ENCODE data around the gene TIE1.

Gene TIE1

GRCh38 chr1:43338001-43338400 is 37.2 kb downstream of the TIE1 start:
- Histone ChIP-seq H3K27ac (ENCODE audit: insufficient read depth in 1 of 2, low read depth in 1 of 2, low read length in 2 of 2, poor library complexity in 1 of 2, severe bottlenecking in 2 of 2) (peak overlapping the region; percentile 43 to 72), H3K4me1 (ENCODE audit: control extremely low read depth in 1 of 4, control insufficient read depth in 4 of 4, insufficient read depth in 4 of 4, low read length in 3 of 4) (peaks cover 3 to 49% (median 29%) of the 10 kb centered on the region in 4 experiments), H3K27me3 (replicated peaks in 2 of 5; ENCODE audit: control insufficient read depth in 4 of 5, insufficient read depth in 5 of 5, low read length in 4 of 5) (no peaks in the 10 kb centered on the region), H3K4me3 (ENCODE audit: control insufficient read depth in 1 of 7, extremely low read depth in 1 of 7, insufficient read depth in 4 of 7, low read depth in 2 of 7, low read length in 6 of 7) (peak overlapping the region; percentile 4 to 88 (median 64)), H3K36me3 (ENCODE audit: control insufficient read depth in 4 of 4, insufficient read depth in 4 of 4, low read length in 3 of 4) (peaks cover 0 to 25% (median 12%) of the 10 kb centered on the region in 4 experiments), H3K9me3 (ENCODE audit: control extremely low read depth in 1 of 5, control insufficient read depth in 4 of 5, insufficient read depth in 2 of 5, low read depth in 1 of 5, low read length in 4 of 5) (no peaks in the 10 kb centered on the region)
- CTCF ChIA-PET: interaction anchor here (1.1 to 1.8 kb wide), 2 partner anchors 26 to 99 kb away, joined by 4 to 7 read pairs; no protein-coding TSS in a partner anchor
- WGBS (ENCODE audit: insufficient coverage): 0% methylated on average over 1 of the region's 5 CpGs
- no peak for DNase-seq
- POLR2A ChIA-PET: no interaction called here

- Histone ChIP-seq H3K36me3 (ENCODE audit: control insufficient read depth in 4 of 4, insufficient read depth in 4 of 4, low read length in 3 of 4) (peaks cover 0 to 34% (median 15%) of the 10 kb centered on the region in 4 experiments), H3K27me3 (replicated peaks in 2 of 5; ENCODE audit: control insufficient read depth in 4 of 5, insufficient read depth in 5 of 5, low read length in 4 of 5) (no peaks in the 10 kb centered on the region), H3K9me3 (ENCODE audit: control extremely low read depth in 1 of 5, control insufficient read depth in 4 of 5, insufficient read depth in 2 of 5, low read depth in 1 of 5, low read length in 4 of 5) (no peaks in the 10 kb centered on the region), H3K4me1 (ENCODE audit: control extremely low read depth in 1 of 4, control insufficient read depth in 4 of 4, insufficient read depth in 4 of 4, low read length in 3 of 4) (peaks cover 3 to 45% (median 26%) of the 10 kb centered on the region in 4 experiments), H3K27ac (ENCODE audit: insufficient read depth in 1 of 2, low read depth in 1 of 2, low read length in 2 of 2, poor library complexity in 1 of 2, severe bottlenecking in 2 of 2) (no peak overlapping the region), H3K4me3 (ENCODE audit: control insufficient read depth in 1 of 7, extremely low read depth in 1 of 7, insufficient read depth in 4 of 7, low read depth in 2 of 7, low read length in 6 of 7) (no peak overlapping the region)
- ChIA-PET POLR2A (no interaction called here), CTCF (interaction anchor here (1.3 to 1.7 kb wide), 3 partner anchors 11 to 100 kb away, joined by 4 to 8 read pairs (median 5); partner anchors contain the start of gene CDC20)
- 97% methylated on average over 5 of the region's 6 CpGs for WGBS (ENCODE audit: insufficient coverage)
- no peak for DNase-seq
Observed at GRCh38 chr1:43339584-43340232, 38.9 kb downstream of the TIE1 start.

GRCh38 chr1:43340559-43340958 is 39.8 kb downstream of the TIE1 start:
- H3K9me3 ChIP-seq (ENCODE audit: control extremely low read depth in 1 of 5, control insufficient read depth in 4 of 5, insufficient read depth in 2 of 5, low read depth in 1 of 5, low read length in 4 of 5): no peaks in the 10 kb centered on the region
- POLR2A ChIA-PET: no interaction called here

GRCh38 chr1:43344267-43344850 is 43.6 kb downstream of the TIE1 start:
- no peak overlapping the region for H3K4me3 ChIP-seq (ENCODE audit: control insufficient read depth in 1 of 7, extremely low read depth in 1 of 7, insufficient read depth in 4 of 7, low read depth in 2 of 7, low read length in 6 of 7)

More at GRCh38 chr1:43340559-43340958, 39.8 kb downstream of the TIE1 start:
- Histone ChIP-seq H3K27ac (ENCODE audit: insufficient read depth in 1 of 2, low read depth in 1 of 2, low read length in 2 of 2, poor library complexity in 1 of 2, severe bottlenecking in 2 of 2) (no peak overlapping the region), H3K4me3 (ENCODE audit: control insufficient read depth in 1 of 7, extremely low read depth in 1 of 7, insufficient read depth in 4 of 7, low read depth in 2 of 7, low read length in 6 of 7) (no peak overlapping the region), H3K4me1 (ENCODE audit: control extremely low read depth in 1 of 4, control insufficient read depth in 4 of 4, insufficient read depth in 4 of 4, low read length in 3 of 4) (peaks cover 3 to 44% (median 28%) of the 10 kb centered on the region in 4 experiments), H3K27me3 (replicated peaks in 2 of 5; ENCODE audit: control insufficient read depth in 4 of 5, insufficient read depth in 5 of 5, low read length in 4 of 5) (no peaks in the 10 kb centered on the region), H3K36me3 (ENCODE audit: control insufficient read depth in 4 of 4, insufficient read depth in 4 of 4, low read length in 3 of 4) (peaks cover 0 to 34% (median 16%) of the 10 kb centered on the region in 4 experiments)
- CTCF ChIA-PET: interaction anchor here (1.7 kb wide), 1 partner anchor 101 kb away, joined by 8 read pairs; no protein-coding TSS in a partner anchor
- no peak for DNase-seq
- WGBS (ENCODE audit: insufficient coverage): 100% methylated on average over 1 of the region's 1 CpG

GRCh38 chr1:43345120-43345519 is 44.3 kb downstream of the TIE1 start:
- CTCF ChIA-PET: no interaction called here
- H3K9me3 ChIP-seq (ENCODE audit: control extremely low read depth in 1 of 5, control insufficient read depth in 4 of 5, insufficient read depth in 2 of 5, low read depth in 1 of 5, low read length in 4 of 5): no peaks in the 10 kb centered on the region
- 42% methylated on average over 3 of the region's 3 CpGs for WGBS (ENCODE audit: insufficient coverage)
- no peaks in the 10 kb centered on the region for H3K27me3 ChIP-seq (replicated peaks in 2 of 5; ENCODE audit: control insufficient read depth in 4 of 5, insufficient read depth in 5 of 5, low read length in 4 of 5)
- no peak overlapping the region for H3K27ac ChIP-seq (ENCODE audit: insufficient read depth in 1 of 2, low read depth in 1 of 2, low read length in 2 of 2, poor library complexity in 1 of 2, severe bottlenecking in 2 of 2)
- peaks cover 6 to 71% (median 14%) of the 10 kb centered on the region in 4 experiments for H3K36me3 ChIP-seq (ENCODE audit: control insufficient read depth in 4 of 4, insufficient read depth in 4 of 4, low read length in 3 of 4)
- POLR2A ChIA-PET: no interaction called here
- H3K4me1 ChIP-seq (ENCODE audit: control extremely low read depth in 1 of 4, control insufficient read depth in 4 of 4, insufficient read depth in 4 of 4, low read length in 3 of 4): peaks cover 0 to 13% (median 4%) of the 10 kb centered on the region in 4 experiments
- DNase-seq: peak; percentile 67 to 88 (median 83)
- H3K4me3 ChIP-seq (ENCODE audit: control insufficient read depth in 1 of 7, extremely low read depth in 1 of 7, insufficient read depth in 4 of 7, low read depth in 2 of 7, low read length in 6 of 7): no peak overlapping the region

More at GRCh38 chr1:43344267-43344850, 43.6 kb downstream of the TIE1 start:
- Histone ChIP-seq H3K36me3 (ENCODE audit: control insufficient read depth in 4 of 4, insufficient read depth in 4 of 4, low read length in 3 of 4) (peaks cover 6 to 67% (median 18%) of the 10 kb centered on the region in 4 experiments), H3K4me1 (ENCODE audit: control extremely low read depth in 1 of 4, control insufficient read depth in 4 of 4, insufficient read depth in 4 of 4, low read length in 3 of 4) (peaks cover 0 to 19% (median 5%) of the 10 kb centered on the region in 4 experiments), H3K27ac (ENCODE audit: insufficient read depth in 1 of 2, low read depth in 1 of 2, low read length in 2 of 2, poor library complexity in 1 of 2, severe bottlenecking in 2 of 2) (no peak overlapping the region), H3K27me3 (replicated peaks in 2 of 5; ENCODE audit: control insufficient read depth in 4 of 5, insufficient read depth in 5 of 5, low read length in 4 of 5) (no peaks in the 10 kb centered on the region), H3K9me3 (ENCODE audit: control extremely low read depth in 1 of 5, control insufficient read depth in 4 of 5, insufficient read depth in 2 of 5, low read depth in 1 of 5, low read length in 4 of 5) (no peaks in the 10 kb centered on the region)
- 75% methylated on average over 4 of the region's 4 CpGs for WGBS (ENCODE audit: insufficient coverage)
- ChIA-PET CTCF (interaction anchor here (0.7 kb wide), 2 partner anchors 13 to 56 kb away, joined by 3 read pairs; no protein-coding TSS in a partner anchor), POLR2A (no interaction called here)
- peak in 1 of 3 donors; percentile 26 for DNase-seq

- ChIA-PET CTCF (interaction anchor here (1.2 kb wide), 1 partner anchor 12 kb away, joined by 5 read pairs; the partner anchor contains the start of gene CDC20), POLR2A (interaction anchor here (1.1 kb wide), 1 partner anchor 12 kb away, joined by 3 read pairs; the partner anchor contains the start of gene CDC20)
- Histone ChIP-seq H3K27me3 (replicated peaks in 2 of 5; ENCODE audit: control insufficient read depth in 4 of 5, insufficient read depth in 5 of 5, low read length in 4 of 5) (no peaks in the 10 kb centered on the region), H3K4me3 (ENCODE audit: control insufficient read depth in 1 of 7, extremely low read depth in 1 of 7, insufficient read depth in 4 of 7, low read depth in 2 of 7, low read length in 6 of 7) (no peak overlapping the region), H3K9me3 (ENCODE audit: control extremely low read depth in 1 of 5, control insufficient read depth in 4 of 5, insufficient read depth in 2 of 5, low read depth in 1 of 5, low read length in 4 of 5) (no peaks in the 10 kb centered on the region), H3K4me1 (ENCODE audit: control extremely low read depth in 1 of 4, control insufficient read depth in 4 of 4, insufficient read depth in 4 of 4, low read length in 3 of 4) (peaks cover 0 to 16% (median 4%) of the 10 kb centered on the region in 4 experiments), H3K36me3 (ENCODE audit: control insufficient read depth in 4 of 4, insufficient read depth in 4 of 4, low read length in 3 of 4) (peaks cover 6 to 63% (median 9%) of the 10 kb centered on the region in 4 experiments), H3K27ac (ENCODE audit: insufficient read depth in 1 of 2, low read depth in 1 of 2, low read length in 2 of 2, poor library complexity in 1 of 2, severe bottlenecking in 2 of 2) (no peak overlapping the region)
- 96% methylated on average over 4 of the region's 5 CpGs for WGBS (ENCODE audit: insufficient coverage)
- no peak for DNase-seq
Observed at GRCh38 chr1:43346636-43347035, 45.9 kb downstream of the TIE1 start.

Measured in common myeloid progenitor, CD34-positive (primary cell).